ENCODE data around the gene FARS2.

DNA sequence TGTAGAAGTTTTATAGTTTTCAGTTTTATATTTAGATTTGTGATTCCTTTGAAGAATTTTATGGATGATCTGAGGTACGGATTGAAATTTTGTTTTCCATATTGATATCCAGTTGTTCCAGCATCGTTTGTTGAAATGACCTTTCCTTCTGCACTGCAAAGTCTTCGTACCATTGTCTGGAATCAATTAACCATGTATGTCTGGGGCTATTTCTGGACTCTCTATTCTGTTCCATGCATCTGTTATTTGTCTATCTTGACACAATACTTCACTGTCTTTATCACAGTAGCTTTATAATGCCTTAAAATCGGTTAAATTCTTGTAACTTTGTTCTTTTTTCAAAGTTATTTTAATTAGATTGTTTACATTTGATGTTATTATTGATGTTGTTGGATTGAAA lies 154.9 kb downstream of the FARS2 start:
- TF ChIP-seq, protein P1, sequence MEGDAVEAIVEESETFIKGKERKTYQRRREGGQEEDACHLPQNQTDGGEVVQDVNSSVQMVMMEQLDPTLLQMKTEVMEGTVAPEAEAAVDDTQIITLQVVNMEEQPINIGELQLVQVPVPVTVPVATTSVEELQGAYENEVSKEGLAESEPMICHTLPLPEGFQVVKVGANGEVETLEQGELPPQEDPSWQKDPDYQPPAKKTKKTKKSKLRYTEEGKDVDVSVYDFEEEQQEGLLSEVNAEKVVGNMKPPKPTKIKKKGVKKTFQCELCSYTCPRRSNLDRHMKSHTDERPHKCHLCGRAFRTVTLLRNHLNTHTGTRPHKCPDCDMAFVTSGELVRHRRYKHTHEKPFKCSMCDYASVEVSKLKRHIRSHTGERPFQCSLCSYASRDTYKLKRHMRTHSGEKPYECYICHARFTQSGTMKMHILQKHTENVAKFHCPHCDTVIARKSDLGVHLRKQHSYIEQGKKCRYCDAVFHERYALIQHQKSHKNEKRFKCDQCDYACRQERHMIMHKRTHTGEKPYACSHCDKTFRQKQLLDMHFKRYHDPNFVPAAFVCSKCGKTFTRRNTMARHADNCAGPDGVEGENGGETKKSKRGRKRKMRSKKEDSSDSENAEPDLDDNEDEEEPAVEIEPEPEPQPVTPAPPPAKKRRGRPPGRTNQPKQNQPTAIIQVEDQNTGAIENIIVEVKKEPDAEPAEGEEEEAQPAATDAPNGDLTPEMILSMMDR (IDR thresholded peaks at IDR 0.05 in 2 of 3, conservative IDR thresholded peaks at IDR 0.05 in 1 of 3; ENCODE audit: borderline replicate concordance in 1 of 3, insufficient read depth in 1 of 3, low read depth in 2 of 3, low read length in 2 of 3), result no peak
- TF ChIP-seq CEBPB (IDR thresholded peaks at IDR 0.05; ENCODE audit: low read depth), result no peak
- no peak for TF ChIP-seq FOSL1 (IDR thresholded peaks at IDR 0.05; ENCODE audit: low read depth)
- TF ChIP-seq EGR1 (IDR thresholded peaks at IDR 0.05; ENCODE audit: low read depth), result no peak
- TF ChIP-seq POLR2AphosphoS5 (IDR thresholded peaks at IDR 0.05; ENCODE audit: low read depth, low read length), result no peak
- TF ChIP-seq, protein P2, sequence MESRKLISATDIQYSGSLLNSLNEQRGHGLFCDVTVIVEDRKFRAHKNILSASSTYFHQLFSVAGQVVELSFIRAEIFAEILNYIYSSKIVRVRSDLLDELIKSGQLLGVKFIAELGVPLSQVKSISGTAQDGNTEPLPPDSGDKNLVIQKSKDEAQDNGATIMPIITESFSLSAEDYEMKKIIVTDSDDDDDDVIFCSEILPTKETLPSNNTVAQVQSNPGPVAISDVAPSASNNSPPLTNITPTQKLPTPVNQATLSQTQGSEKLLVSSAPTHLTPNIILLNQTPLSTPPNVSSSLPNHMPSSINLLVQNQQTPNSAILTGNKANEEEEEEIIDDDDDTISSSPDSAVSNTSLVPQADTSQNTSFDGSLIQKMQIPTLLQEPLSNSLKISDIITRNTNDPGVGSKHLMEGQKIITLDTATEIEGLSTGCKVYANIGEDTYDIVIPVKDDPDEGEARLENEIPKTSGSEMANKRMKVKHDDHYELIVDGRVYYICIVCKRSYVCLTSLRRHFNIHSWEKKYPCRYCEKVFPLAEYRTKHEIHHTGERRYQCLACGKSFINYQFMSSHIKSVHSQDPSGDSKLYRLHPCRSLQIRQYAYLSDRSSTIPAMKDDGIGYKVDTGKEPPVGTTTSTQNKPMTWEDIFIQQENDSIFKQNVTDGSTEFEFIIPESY (IDR thresholded peaks at IDR 0.05; ENCODE audit: extremely low read depth, insufficient replicate concordance, low read length), result no peak
- no peak for TF ChIP-seq RAD21 (IDR thresholded peaks at IDR 0.05; ENCODE audit: low read depth)
- no peak for TF ChIP-seq YY1 (IDR thresholded peaks at IDR 0.05; ENCODE audit: extremely low read depth, insufficient replicate concordance, low read depth, low read length)
- TF ChIP-seq TCF7L2 (IDR thresholded peaks at IDR 0.05; ENCODE audit: borderline replicate concordance, extremely low read depth, insufficient read depth, insufficient read length), result no peak
- no peak for TF ChIP-seq EZH2phosphoT487 (IDR thresholded peaks at IDR 0.05; ENCODE audit: borderline replicate concordance)

All from HCT116 (cell line).